GM18861 (cell line): ENCODE data around the gene MMP23B.

Source experiments
- ATAC-seq: cut with Tn5 transposase; IDR thresholded peaks from one replicate; pipeline ENCODE4 v1.9.1; 2021; ENCODE audit not compliant: unreplicated experiment

Gene MMP23B

GRCh38 chr1:1618396-1619068 lies 13.4 kb upstream of the MMP23B start:
- no peak for ATAC-seq

GRCh38 chr1:1619917-1620361 lies 12.0 kb upstream of the MMP23B start:
- ATAC-seq: no peak

GRCh38 chr1:1620433-1621139 lies 11.4 kb upstream of the MMP23B start:
- ATAC-seq: no peak

DNA sequence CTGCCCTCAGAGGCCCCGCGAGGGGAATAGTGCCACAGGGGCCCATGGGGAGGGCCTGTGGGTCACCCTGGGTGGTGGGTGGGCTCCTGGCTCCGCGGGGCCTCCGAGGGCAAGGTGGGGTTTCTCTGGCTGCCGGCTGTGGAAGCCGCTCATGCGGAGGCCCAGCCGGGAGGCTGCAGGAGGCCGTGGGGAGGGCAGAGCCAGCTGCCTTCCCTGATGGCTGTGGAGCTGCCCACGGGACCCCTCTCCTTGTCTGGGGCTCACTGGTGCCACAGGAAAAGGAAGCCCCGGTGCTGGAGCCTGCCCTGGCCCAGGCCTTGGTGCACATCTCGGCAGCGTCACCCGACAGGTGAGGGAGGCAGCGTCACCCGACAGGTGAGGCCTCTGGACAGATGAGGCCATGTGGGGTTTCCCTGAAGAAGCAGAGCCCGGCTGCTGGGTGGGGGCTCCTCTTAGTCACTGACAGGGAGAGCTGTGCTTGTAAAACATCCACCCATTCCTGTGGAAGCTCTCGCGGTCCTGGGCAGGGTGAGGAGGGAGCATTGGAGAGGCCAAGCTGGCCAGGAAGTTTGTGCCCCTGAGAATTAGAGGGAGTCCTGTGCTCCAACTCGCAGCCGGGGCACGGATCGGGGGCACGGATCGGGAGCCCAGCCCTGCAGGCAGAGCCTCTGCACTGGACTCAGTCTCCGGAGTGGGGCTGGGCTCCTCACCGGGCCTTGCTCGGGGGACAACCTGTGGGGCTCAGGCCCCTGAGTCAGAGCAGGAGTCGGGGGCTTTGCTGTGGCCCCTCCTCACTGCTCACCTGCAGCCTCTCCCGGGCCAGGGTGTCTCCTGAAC lies 10.6 kb upstream of the MMP23B start:
- no peak for ATAC-seq

DNA sequence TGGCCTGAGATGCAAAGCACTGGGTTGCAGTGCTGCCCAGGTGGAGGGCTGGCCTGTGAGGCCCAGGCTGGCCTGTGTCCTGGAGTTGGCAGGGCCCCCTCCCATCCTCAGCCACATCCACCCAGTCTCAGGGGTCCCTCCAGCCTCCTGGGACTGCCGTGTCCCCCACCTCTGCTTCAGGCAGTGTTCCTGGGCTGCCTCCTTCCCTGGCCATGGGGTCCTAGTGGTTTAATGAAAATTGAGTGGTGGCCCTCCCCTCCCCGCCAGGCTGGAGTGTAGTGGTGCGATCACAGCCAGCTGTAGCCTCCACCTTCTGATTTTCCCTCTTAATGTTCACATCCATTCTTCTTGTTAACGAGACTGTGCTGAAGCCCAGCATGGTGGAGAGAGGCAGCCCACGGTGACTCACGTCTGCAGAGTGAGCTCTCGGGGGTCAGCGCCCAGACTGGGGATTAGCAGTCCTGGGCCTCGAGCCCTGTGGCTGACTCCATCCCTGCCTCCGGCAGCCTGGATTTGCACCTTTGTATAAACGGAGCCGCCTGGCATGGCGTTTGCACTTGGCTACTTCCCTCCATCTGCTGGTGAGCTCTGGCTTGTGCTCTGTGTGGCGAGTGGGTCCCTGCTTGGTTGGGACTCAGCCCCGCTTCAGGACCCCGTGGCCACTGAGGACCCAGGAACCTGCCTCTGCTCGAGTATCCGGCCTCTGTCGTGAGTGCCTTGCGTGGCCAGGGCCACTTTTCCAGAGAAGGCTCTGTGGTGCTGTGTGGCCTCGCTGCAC lies 9.8 kb upstream of the MMP23B start:
- no peak for ATAC-seq

DNA sequence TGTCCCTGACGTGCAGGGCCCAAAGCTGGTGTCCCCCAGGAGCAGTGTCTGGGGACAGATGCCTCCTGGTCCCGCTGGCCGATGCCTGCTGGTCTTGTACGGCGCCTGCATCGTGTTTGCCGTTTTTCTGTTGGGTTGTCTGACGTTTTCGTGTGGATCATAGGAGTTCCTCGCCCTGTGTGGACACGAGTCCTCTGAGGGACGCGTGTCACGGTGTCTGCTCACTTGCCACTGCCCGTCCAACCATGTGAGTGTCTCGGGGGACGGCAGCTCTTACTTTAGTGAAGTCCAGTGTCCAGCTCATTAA lies 9.2 kb upstream of the MMP23B start:
- ATAC-seq: no peak

- no peak for ATAC-seq
Measured at GRCh38 chr1:1623181-1623630, 8.8 kb upstream of the MMP23B start.

DNA sequence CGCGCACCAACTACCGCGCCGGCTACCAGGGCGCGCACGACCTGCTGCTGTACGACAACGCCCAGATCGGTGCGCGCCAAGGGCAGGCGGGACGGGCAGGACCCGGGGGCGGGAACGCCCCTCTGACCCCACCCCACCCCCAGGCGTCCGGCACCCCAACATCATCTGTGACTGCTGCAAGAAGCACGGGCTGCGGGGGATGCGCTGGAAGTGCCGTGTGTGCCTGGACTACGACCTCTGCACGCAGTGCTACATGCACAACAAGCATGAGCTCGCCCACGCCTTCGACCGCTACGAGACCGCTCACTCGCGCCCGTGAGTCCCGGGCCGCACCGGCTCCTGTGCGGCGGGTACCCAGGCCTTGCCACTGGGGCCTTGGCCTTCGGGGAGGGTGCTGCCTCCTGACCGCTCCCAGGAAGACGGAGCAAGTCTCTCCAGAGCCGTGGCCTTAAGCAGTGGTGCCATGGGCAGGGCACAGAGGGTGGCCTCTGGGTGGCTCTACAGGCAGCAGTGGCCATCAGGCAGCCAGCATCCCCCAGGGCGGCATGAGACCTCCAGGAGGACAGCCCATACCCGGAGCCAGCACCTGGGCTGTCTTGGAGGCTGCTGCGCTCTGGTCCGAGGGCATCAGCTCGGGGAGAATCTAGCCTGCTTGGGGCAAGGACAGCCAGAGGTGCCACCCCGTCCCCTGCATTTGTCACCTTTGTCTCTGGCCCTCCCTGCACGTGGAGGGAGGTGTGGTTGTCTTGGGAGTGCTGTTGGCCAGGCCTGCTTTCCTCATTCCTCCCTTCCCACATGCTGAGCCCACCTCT lies 8.1 kb upstream of the MMP23B start:
- ATAC-seq: no peak

- ATAC-seq: no peak
Measured at GRCh38 chr1:1624443-1625403, 7.2 kb upstream of the MMP23B start.

- no peak for ATAC-seq
Measured at GRCh38 chr1:1625404-1625775, 6.6 kb upstream of the MMP23B start.

GRCh38 chr1:1625824-1626206 lies 6.2 kb upstream of the MMP23B start:
- ATAC-seq: no peak

DNA sequence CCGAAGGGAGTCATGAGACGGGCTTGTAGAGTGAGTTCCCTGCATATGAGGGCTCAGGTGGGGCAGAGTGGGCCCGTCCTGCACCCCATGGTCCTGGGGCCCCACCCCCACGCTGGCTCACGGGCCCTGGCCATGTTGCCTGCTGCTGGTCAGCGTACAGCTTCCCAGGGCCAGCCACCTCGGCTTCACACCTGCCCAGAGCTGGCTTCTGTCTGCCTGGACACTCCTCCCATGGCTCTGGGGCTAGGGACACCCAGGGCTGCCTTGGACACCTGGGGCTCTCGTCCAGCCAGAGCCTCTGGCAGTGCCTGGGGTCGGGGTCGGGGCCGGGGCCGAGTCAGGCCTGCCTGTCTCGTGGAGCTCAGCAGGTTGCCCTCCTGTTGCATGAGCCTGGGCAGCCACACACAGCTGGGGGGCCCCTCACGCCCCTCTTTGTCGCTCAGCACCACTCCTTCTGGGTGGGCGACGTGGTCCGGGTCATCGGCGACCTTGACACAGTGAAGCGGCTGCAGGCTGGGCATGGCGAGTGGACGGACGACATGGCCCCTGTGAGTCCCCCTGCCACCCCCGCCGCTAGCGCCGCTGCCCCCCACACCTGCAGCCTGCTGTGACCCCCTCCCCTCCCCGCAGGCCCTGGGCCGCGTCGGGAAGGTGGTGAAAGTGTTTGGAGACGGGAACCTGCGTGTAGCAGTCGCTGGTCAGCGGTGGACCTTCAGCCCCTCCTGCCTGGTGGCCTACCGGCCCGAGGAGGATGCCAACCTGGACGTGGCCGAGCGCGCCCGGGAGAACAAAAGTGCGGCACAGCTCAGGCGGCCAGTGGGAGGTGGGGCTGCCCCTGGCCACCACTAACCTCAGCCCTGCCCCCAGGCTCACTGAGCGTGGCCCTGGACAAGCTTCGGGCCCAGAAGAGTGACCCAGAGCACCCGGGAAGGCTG lies 5.5 kb upstream of the MMP23B start:
- ATAC-seq: no peak

- no peak for ATAC-seq
Measured at GRCh38 chr1:1627261-1627828, 4.6 kb upstream of the MMP23B start.

DNA sequence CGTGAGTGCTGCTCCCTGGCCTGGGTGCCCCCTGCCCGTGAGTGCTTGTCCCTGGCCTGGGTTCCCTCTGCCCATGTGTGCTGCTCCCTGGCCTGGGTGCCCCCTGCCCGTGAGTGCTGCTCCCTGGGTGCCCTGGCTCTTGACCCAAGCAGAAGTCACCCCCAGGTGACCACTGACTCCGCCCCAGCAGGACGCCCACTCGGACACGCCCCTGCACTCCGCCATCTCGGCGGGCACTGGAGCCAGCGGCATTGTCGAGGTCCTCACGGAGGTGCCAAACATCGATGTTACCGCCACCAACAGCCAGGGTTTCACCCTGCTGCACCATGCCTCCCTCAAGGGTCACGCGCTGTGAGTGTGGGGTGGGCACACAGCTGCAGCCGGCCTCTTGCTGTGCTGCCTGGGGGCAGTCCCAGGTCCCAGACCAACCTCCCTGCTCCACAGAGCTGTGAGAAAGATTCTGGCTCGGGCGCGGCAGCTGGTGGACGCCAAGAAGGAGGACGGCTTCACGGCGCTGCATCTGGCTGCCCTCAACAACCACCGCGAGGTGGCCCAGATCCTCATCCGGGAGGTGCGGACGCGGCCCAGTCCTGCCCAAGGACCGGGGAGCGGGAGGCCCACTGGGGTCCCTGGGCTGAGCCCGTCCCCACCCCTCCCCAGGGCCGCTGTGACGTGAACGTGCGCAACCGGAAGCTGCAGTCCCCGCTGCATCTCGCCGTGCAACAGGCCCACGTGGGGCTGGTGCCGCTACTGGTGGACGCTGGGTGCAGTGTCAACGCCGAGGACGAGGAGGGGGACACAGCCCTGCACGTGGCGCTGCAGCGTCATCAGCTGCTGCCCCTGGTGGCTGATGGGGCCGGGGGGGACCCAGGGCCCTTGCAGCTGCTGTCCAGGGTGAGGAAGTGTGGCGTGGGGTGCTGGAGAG lies 3.9 kb upstream of the MMP23B start:
- no peak for ATAC-seq

- ATAC-seq: no peak
Measured at GRCh38 chr1:1628754-1629429, 3.1 kb upstream of the MMP23B start.
